GM21367 (cell line): ENCODE results near the gene KLK7.
"Not testable (repeated sequence)": the region's sequence is repeated elsewhere in the genome, so short reads cannot be mapped to it uniquely, and the experiment has no call there.

Source experiments
- ATAC-seq: cut with Tn5 transposase; IDR thresholded peaks from one replicate; pipeline ENCODE4 v1.9.1; 2021; ENCODE audit not compliant: unreplicated experiment

The KLK7 gene

DNA sequence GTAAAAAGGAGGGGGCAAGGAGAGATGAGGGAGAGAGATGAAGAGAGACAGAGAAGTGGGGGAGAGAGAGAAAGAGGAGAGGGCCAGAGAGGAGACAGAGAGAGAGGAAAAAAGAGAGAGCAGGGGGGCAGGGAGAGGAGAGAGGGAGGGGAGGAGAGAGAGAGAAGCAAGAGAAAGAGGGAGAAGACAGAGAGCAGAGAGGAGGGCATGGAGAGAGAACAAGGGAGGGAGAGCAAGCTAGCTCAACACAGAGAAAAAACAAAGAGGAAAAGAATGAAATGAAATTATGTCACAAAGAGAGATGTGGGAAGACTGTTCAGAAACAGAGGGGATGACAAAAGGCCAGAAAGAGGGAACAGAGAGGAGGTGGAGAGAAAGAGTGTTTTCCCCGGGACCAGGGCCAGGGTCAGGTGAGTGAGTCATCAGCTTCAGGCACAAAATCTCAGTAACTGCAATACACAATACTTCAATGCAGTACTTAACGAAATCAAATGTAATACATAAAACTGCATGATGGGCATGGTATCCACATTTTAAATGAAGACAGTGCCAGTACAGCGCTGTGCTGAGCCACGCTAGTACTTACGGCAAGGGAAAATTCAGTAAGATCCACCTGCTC, 4.8 kb downstream of the KLK7 start:
- no peak for ATAC-seq

DNA sequence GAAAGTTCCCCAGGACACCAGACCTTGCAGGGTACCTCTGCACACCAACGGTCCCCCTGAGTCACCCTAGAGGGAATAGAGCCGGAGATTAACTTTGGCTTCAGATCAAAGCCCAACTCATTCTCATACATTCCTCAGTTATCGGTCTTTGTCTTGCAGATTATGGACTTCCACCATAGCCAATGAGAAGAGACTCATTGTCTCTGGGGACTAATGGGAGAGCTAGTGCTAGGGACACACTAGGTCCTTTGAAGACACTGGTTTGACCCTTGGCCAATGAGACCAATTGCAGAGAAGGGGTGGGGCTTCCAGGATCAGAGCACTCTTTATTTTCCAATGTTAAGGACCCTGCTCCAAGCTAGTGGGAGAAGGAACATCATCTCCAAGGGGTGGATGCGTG, 6.1 kb downstream of the KLK7 start:
- ATAC-seq = no peak

DNA sequence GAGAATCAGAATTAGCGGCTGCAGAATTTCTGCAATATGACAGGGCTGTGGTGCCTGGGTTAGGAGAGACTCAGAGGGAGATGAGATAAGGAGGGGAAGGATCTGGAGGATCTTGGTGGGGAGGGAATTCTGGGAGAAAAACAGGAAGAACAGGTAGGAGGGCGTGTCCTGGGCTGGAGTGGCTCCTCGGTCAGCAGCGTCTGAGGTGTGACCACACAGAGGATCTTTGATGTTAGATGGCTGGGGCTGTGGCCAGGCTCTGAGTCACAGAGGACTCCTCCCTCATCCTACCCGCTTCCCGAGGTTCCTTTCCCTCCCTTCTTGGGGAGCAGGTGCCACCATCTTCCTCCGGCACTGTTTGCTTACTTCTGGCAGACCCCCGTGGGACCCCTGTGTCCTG, 8.0 kb downstream of the KLK7 start:
- no peak for ATAC-seq

DNA sequence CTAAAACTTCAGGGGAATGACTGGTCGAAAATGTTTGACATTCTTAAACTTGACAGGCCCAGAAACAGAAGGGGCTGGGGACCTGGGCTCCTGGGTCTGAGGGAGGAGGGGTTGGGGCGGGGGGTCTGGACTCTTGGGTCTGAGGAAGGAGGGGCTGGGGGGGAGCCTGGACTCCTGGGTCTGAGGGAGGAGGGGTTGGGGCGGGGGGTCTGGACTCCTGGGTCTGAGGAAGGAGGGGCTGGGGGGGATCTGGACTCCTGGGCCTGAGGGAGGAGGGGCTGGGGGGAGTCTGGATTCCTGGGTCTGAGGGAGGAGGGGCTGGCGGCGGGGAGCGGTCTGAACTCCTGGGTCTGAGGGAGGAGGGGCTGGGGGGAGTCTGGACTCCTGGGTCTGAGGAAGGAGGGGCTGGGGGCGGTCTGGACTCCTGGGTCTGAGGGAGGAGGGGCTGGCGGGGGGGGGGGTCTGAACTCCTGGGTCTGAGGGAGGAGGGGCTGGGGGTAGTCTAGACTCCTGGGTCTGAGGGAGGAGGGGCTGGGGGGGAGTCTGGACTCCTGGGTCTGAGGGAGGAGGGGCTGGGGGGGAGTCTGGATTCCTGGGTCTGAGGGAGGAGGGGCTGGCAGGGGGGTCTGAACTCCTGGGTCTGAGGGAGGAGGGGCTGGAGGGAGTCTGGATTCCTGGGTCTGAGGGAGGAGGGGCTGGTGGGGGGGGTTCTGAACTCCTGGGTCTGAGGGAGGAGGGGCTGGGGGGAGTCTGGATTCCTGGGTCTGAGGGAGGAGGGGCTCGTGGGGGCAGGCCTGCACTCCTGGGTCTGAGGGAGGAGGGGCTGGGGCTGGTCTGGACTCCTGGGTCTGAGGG, 8.8 kb downstream of the KLK7 start:
- no peak for ATAC-seq

DNA sequence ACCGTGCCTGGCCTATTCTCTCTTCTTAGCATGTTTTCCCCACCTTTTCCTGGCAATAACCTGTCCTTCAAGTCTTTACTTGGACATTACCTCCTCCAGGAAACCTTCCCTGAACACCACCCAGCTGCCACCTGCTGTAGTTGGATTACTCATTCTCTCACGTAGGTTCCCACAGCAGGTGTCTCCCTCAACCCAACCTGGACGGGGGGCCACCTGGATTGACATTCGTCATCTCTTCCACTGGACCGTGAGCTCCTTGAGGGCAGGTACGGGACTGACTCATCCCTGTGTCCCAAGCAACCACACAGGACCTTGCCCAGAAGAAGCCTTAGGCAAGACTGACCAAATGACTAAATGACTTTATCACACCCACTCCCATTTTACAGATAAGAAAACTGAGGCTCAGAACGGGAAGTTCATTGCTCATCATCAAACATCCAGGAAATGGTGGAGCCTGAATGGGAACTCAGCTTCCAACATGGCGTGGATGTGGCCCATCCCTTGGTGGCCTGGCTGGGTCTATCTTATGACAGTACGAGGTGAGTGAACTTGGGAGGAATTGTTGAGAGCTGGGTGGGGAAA, 10.8 kb downstream of the KLK7 start:
- ATAC-seq = no peak

DNA sequence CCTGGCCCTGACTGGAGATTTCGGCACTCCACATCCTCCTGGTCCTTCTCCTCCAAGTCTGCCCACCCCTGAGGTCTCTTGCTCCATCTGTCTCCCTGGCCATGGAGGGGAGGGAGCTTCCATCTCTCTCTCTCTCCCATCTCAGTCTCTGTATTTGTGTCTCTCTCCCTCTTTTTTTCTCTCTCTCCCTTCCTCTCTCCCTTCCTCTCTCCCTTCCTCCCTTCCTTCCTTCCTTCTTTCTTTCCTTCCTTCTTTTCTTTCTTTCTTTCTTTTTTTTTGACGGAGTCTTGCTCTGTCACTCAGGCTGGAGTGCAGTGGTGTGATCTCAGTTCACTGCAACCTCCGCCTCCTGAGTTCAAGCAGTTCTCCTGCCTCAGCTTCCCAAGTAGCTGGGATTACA, 13.9 kb downstream of the KLK7 start:
- ATAC-seq = not testable (repeated sequence)

DNA sequence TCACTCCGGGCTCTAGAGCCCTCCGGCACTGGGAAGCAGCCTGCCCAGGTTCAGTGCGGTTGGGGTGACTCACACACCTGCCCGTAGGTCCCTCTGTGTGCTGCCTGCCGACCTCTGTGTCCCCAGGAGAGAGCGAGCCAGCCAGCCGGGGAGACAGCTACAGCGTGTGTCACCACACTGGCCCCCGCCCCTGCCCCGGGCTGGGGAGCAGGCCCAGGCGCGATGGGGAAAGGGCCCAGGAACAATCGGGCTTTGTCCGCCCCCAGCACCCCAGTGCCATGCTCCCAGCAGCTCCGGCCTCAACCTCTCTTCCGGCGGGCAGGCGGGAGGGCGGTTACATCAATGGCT, 14.3 kb downstream of the KLK7 start, which contains the start of gene KLK6:
Gene KLK6 (minus strand): TSS at position 179 of the 348 bp plus-strand sequence. CDS start 1,487 bp downstream, outside the sequence.
- ATAC-seq = no peak

DNA sequence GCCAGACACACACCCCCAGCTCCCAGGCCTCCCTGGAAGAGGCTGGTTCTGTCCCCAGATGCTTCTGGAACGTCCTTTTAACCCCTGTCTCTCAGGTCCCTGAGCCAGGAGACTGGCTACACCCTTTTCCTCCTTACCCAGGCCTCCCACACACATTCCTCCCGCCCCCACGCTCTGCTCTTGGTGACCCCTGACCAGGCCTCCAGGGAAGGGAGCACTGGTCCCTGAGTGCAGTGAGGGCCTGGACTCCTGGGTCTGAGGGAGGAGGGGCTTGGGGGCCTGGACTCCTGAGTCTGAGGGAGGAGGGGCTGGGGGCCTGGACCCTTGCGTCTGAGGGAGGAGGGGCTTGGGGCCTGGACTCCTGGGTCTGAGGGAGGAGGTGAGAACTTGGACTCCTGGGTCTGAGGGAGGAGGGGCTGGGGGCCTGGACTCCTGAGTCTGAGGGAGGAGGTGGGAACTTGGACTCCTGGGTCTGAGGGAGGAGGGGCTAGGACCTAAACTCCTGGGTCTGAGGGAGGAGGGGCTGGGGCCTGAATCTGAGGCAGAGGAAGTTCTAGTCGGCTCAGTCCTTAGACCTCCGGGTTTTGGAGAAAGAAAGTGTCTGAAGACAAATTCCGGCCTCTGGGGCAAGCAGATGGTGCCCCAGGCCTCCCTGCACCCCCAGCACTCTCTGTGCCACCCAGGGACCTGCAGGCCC, 14.9 kb downstream of the KLK7 start:
- ATAC-seq = no peak

DNA sequence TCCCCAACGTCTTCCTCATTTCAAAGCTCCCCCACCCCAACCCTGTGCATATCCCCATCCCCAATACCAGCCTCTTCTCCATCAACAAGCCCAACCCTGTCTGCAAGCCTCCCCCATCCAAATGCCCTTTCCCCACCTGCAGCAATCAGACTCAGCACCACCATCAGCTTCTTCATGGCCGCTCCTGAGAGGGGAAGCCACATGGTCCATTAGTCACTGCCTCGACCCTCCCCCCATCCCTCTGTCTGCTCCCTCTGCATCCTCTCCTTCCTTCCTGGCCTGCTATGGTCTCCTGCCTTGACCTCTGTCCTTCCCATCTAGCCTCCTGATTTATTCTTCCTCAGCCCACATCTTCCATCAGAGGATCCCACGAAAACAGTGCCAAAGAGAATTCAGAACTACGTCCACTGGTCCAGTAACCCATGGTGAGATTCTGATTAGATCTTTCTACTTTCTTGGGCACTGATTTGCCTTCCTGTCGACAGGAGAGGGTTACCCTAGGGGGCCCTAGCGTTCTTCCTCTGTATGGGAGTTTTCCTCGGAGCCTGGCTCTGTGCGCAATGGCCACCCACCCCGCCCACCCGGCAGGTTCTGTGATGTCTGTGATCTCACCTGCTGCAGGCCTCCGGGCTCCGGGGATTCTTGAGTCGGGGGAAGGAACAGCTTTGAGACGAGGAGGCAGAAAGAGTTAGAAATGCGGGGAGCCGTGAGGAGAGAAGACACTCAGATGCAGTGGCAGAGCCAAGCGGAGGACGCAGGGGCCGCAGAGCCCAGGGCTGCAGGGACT, 15.6 kb downstream of the KLK7 start:
- ATAC-seq = no peak

DNA sequence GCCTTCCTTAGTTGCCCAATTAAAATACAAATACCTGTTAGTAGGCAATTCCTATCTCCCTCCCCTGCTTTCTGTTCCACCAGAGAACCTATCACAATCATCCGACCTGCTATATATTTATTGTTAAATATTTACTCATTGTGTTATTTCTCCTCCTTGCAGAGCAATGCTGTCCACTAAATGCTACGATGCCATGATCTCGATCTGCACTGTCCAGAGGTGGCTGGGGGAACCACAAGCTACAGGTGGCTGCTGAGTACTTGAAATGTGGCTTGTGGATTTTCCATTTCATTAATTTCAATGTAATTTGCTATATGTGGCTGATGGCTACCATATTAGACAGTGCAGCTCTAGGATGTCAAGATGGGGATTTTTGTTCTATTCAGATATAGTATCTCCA, 19.5 kb downstream of the KLK7 start:
- no peak for ATAC-seq

DNA sequence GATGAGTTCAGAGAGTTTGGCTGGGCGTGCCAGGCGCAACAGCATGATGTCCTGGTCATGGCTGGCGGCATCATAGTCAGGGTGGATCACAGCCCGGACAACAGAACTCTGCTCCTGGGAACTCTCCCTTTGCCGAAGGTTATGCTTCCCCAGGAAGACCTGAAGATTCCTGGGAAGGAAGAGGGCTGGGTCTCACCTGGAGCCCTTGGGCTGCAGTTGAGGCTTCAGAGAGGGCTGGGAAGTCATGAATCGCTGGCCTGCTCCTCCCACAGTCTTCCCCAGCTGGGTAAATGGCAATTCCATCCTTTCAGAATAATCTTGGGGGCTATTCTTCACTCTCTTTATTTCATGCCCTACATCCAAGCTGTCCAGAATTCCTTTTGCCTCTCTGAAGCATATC, 20.3 kb downstream of the KLK7 start:
- ATAC-seq = no peak

DNA sequence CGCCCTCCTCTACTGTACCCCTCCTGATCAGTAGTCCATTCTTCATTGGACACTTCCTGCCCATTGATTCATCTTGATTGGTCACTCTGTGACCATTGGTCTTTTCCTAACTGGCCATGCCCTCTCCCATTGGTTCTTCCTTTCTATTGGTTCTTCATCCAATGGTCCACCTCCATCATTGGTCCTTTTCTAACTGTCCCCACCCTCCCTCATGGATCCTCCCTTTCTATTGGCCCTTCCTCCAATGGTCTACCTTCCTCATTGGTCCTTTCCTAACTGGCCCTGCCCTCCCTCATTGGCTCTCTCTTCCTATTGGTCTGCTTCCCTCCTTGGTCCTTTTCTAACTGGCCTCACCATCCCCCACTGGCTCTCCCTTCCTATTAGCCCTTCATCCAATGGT, 21.5 kb downstream of the KLK7 start:
- no peak for ATAC-seq

DNA sequence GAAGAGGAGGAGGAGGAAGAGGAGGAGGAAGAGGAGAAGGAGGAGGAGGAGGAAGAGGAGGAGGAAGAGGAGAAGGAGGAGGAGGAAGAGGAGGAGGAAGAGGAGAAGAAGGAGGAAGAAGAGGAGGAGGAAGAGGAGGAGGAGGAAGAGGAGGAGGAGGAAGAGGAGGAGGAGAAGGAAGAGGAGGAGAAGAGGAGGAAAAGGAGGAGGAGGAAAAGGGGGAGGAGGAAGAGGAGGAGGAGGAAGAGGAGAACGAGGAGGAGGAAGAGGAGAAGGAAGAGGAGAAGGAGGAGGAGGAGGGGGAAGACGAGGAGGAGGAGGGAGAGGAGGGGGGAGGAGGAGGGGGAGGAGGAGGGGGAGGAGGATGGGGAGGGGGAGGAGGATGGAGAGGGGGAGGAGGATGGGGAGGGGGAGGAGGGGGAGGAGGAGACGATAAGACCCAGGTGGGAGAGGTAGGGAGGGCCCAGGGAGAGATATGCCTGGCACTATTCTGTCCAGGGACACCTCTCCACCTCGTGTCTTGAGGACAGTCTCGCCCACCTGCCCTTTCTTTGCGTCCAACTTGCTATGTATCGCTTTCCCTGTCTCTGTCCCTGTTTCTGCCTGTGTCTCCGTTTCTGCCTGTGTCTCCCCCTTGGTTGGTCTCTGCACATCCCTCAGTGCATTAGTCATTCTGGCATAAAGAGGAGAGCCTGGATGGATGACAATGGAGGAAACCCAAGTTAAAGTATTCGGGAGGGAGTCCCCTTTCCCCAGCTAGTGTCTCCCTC, 23.8 kb downstream of the KLK7 start:
- no peak for ATAC-seq

DNA sequence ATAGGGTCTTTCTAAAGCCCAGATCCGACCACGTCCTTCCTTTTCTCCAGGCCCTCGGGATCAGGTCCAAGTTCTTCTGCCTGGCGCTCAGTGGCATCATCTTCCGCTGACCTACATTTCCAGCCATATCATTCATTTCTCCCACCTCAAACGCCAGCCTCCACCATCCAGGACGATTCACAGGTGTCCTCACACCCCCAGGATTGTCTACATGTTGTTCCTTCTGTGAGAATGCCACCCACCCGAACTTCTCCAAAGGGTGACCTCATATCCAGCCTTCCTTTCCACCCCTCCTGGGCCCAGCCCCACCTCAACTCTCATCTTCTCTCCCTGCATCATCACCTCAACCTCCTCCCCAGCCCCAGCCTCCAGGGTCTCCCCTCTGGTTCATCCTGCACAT, 26.1 kb downstream of the KLK7 start:
- ATAC-seq = no peak

DNA sequence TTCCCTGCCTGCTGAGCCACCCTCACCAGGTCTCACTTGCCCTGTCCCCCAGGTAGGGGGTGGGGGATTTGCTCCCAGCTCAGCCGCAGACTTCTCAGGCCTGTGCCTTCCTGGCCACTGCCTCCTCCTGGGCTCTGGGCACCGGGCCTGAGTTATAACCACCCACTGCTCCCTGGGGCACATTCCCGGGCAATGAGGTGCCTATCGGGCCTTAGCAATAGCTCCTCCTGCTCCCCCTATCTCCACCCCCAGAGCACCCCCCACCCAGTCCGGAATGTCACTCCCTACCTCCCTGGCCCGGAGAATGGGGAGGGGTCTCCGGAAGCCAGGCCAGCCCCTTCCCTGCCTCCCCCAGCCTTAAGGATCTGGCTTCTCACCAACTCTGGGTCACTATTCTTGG, 30.8 kb downstream of the KLK7 start, which contains the start of gene KLK5:
Gene KLK5 (minus strand): TSS at position 129 of the 400 bp plus-strand sequence. CDS start 381 bp downstream, outside the sequence.
- ATAC-seq = no peak

DNA sequence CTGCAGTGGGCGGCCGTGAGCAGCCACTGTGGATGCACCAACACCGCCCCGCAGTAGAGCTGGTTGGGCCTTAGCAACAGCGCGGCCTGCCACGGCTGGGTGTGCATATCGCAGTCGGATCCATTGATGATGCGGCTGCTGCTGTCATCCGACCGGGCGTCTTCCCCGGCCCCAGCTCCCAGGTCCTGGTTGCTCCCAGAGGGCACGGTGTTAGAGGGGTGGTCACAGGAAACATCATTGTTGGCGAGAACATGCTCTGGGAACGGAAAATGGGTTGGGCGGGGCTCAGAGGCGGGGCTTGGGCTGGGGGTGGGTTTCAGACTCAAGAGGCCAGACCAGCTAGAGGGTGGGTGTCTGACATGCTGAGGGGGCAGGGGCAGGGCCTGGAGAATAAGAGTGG, 33.9 kb downstream of the KLK7 start:
- ATAC-seq = no peak

DNA sequence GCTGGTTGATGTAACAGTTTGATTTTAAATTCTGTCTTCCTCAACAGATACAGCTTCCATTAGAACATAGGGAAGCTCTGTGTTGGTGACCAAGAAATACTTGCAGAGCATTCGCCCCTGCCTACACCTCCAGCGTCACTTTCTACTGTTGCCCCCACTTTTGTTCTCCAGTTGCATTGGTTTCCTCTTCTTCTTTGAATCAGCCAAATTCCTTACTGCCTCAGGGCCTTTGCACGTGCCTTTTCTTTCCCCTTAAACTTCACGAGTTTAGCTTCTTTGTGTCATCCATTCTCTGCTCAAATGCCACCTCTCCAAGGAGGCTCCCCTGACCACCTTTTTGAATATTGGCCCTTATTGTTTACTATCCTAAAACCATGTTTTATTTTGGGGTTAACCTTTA, 36.6 kb downstream of the KLK7 start:
- ATAC-seq = no peak

DNA sequence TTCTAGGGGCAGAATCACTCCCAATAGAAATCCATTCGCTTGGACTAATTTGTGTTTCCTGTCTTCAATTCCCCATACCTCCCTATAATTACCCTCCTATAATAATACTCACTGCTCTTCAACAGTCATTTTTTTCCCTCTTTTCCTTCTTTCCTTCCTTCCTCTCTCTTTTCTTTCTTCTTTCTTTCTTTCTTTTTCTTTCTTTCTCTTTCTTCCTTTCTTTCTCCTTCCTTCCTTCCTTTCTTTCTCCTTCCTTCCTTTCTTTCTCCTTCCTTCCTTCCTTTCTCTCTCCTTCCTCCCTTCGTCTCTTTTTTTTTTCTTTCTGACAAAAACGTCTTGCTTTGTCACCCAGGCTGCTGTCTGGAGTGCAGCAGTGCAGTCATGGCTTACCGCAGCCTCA, 38.9 kb downstream of the KLK7 start:
- ATAC-seq = no peak

DNA sequence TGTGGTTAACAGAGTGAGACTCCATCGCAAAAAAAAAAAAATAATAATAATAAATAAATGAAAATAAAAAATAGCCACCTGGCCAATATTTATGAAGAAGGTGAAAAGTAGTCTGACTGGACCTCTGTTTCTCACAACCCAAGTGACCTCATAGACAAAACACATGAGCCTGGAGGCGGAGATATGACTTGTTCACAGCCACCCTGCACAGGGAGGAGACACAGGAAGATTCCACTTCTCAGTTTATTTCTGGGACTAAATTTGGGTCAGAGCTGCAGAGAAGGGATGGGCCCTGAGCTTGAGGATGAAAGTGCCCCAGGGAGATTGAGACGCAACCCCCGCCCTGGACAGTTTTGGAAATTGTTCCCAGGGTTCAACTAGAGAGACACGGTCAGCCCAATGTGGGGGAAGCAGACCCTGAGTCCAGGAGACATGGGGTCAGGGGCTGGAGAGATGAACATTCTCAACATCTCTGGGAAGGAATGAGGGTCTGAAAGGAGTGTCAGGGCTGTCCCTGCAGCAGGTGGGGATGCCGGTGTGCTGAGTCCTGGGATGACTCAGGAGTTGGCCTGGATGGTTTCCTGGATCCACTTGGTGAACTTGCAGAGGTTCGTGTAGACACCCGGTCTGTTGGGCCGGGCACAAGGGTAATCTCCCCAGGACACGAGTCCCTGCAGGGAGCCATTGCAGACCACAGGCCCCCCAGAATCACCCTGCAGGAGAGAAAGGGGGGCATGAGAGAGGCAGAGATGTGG, 40.5 kb downstream of the KLK7 start:
- no peak for ATAC-seq
